DMS53 (cell line): ENCODE measurements around the gene CMPK1.
A peak's percentile ranks its signal among the peaks of the same experiment; 100 is the strongest.
"Not testable (repeated sequence)": the region's sequence is repeated elsewhere in the genome, so short reads cannot be mapped to it uniquely, and the experiment has no call there.

ENCODE experiments used
- DNase-seq: peaks from one replicate; lab custom pipeline; 2025; lab: John Stamatoyannopoulos, UW

CMPK1 gene

DNA sequence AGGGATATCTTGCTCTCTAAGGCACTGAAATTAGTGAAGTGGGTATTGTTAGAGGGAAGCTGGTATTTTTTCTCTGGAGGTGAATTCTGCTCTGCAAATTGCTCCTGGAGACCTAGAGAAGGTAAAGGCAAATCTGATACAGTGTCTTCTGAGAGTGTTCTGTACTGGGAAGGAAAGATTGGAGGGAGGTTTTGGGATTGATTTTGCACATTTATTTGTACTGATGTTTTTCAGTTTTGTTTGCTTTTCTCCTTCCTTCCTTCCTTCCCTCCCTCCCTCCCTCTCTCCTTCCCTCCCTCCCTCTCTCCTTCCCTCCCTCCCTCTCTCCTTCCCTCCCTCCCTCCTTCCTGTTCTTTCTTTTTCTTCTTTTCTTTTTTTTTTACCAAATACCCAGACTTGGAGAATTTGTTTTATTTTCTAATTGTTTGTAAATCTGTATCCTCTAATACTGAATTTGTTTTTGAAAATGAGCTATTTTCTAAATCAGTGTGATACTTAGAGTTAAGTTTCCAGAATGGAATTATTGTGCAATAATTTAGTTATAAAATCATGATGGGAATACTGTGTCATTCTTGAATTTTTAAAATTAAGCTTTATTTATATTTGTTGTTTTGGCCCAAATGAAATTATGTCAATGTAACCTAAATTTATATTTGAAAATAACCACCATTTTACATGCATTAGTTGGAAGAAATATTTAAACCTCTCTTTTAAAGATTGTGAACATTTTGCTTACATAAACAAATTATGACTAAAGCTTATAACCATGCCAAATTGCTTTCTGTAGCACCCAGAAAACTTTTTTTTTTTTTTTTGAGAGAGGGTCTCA, 4.9 kb downstream of the CMPK1 start:
- no peak for DNase-seq

DNA sequence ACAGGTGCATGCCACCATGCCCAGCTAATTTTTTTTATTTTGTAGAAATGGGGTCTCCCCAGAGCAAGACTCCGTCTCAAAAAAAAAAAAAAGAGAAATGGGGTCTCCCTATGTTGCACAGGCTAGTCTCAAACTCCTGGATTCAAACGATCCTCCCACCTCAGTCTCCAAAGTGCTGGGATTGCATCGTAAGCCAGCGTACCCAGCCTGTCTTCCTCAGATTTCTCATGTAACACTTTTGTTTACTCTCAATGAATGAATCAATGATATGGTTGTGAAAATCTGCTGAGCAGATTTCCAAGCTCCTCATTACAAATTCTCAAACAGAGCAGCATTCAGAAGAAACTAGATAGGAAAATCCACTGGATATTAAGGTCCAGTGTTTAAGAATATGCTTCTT, 6.6 kb downstream of the CMPK1 start:
- DNase-seq = no peak

DNA sequence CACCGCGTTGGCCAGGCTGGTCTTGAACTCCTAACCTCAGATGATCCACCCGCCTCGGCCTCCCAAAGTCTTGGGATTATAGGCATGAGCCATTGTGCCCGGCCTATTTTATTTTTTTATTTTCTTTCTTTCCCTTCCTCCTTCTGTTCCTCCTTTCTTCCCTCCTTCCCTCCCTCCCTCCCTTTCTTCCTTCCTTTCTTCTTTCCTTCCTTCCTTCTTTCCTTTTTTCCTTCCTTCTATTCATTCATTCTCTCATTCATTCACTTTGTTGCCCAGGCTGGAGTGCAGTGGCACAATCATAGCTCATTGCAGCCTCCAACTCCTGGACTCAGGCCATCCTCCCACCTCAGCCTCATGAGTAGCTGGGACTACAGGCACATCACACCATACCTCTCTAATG, 13.4 kb downstream of the CMPK1 start:
- DNase-seq = not testable (repeated sequence)

DNA sequence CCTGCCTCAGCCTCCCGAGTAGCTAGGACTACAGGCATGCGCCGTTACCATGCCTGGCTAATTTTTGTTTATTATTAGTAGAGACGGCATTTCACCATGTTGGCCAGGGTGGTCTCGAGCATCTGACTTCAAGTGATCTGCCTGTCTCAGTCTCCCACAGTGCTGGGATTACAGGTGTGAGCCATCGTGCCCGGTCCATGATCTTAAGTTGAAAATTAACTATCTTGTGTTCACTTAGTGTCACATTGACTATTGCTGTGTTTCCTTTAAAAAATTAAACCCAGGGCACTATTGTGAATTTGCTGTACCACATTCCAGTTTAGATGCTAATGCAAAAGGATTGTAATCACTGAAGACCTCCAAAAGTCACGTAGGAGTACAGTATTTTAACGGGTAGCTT, 14.1 kb downstream of the CMPK1 start:
- DNase-seq = no peak

DNA sequence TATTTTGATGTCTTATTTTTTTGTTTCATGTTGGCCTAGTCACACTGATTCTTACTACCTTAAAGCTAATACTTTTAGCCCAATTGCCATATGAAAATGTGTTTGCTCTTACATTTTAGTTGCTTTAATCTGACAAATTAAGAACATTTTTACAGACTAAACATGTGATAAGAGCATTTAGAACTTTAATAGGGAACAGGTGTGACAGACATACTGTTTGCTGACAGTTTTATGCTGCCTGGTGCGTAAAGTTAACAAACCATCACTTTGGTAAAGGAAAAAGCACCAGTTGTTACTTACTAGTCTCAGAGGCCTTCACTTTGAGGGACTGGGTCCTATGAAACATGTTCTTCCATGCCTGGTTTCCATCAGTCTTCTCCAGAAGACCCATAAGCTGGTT, 14.7 kb downstream of the CMPK1 start:
- DNase-seq = no peak

DNA sequence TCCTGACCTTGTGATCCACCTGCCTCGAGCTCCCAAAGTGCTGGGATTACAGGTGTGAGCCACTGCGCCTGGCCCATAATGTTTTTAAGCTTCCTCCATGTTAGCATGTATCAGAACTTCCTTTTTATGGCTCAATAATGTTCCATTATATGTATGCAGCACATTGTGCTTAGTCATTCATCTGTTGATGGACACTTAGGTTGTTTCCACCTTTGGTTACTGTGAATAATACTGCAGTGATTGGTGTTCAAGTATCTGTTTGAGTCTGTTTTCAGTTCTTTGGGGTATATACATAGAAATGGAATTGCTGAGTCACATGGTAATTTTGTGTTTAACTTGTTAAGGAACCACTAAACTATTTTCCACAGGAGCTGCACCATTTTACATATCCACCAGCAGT, 17.7 kb downstream of the CMPK1 start:
- peak; percentile 34 for DNase-seq

DNA sequence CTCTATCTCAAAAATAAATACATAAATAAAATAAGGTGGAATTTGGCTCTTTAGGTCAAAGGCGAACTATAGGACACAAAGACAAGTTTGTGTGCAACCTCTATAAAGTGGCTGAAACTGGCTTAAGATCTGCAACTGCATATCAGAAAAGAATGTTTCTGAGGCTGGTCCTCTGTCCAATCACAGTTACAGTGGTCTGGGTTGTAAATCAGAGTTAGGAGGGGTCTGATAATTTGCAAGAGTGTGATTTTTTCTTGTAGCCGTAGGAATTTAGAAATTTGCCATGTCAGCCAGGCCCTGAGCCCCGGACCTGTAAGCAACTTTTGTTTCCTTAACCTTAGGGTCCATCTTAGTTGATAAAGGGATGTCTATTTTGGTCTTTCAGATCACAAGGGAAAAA, 27.8 kb downstream of the CMPK1 start:
- DNase-seq = no peak

DNA sequence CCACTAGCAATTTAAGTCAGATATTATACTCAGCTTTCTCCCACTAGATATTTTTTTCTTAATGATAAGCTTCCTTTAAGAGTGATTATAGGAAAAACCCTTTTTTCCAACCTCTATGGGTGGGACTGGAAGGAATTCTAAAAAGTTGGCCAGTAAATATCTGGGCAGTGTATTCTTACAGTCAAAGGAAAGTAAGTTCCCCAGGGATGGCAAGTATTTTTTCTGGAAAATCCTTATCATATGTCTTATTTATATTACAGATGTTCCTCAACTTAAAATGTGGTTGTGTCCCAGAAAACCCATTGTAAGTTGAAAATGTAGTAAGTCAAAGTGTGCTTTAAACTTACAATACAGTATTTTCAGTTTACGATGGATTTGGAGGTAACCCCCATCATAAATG, 29.2 kb downstream of the CMPK1 start:
- DNase-seq = no peak

DNA sequence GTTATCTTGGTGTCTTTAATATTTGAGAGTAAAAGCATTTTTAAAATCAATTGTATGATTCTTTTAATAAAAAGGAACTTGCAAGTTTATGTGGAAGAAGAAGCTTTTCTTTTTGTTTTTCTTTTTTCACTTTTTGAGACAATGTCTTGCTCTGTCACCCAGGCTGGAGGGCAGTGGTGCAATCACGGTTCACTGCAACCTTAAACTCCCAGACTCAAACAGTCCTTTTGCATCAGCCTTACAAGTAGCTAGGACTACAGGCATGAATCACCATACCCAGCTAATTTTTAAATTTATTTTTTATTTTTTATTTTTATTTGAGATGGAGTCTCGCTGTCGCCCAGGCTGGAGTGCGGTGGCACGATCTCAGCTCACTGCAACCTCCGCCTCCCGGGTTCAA, 34.1 kb downstream of the CMPK1 start:
- DNase-seq = no peak

DNA sequence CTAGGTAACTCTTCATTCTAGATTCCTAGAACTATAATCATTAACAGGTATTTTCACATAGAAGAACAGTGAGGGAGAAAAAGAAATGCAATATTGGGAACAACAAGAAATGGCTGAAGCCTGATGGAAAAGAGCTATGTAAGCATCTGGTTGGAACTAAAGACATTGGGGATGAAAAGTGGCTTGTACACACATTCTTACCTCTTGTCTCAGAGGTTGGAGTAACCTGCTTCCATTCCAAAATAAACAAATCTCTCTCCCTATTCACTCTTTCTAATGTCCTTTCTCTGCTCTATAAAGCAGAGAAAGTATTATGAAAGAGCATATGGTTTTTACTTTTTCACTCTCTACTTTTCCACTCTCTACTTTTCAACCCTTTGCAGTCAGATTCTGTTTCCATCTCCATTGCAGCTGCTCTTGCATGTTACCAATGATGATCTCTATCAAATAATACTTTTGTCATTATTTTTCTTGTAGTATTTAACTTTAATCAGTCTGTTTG, 37.5 kb downstream of the CMPK1 start:
- DNase-seq = no peak

DNA sequence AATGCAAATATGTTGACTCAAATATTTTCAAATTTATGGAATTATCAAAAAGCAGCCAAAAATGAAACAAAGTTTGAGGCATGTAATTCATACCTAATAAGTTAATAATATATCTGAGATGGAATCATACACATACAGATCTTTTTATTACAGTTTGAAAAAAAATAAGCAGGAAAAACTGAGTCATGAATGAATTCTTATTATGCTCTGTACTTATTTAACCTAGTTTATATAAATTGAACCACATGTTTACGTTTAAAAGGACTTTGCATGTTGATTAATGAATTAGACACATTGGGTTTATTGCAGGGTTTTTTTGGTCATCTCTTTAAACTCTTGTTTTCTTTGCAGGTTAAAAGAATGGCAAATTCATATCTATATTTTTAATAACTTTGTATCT, 40.9 kb downstream of the CMPK1 start:
- DNase-seq = no peak

DNA sequence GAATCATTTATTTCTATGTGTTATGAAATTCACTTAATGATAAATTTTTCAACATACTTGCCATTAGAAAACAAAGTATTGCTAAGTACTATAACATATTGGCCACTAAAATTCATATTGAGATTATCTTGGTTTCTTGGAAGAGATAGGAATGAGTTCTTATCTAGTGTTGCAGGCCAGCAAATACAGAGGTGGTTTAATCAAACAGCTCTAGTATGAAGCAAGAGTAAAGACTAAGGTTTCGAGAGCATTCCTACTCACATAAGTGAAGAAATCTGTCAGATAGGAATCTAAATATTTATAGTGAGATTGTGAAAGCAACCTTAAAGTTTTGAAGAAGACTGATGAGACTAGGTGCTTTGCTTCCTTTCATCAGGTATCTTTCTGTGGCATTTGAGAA, 44.6 kb downstream of the CMPK1 start:
- no peak for DNase-seq

DNA sequence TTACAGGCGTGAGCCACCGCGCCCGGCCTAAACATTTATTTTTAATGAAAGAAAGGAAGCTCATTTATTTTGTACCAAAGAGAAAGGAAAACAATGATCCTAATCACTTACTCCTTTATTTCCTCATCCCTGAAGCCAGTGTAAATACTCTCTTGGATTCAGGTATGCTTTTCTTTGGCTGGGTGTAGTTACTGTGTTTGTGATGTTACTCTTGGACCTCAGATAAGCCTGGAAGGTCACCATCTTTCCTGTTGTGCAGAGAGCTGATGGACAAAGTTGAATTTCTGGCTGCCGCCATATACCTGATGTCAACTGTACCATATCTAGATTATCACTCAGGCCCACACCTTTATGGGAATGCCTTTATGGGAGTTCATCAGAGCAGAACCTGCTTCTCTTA, 47.1 kb downstream of the CMPK1 start:
- DNase-seq = no peak

DNA sequence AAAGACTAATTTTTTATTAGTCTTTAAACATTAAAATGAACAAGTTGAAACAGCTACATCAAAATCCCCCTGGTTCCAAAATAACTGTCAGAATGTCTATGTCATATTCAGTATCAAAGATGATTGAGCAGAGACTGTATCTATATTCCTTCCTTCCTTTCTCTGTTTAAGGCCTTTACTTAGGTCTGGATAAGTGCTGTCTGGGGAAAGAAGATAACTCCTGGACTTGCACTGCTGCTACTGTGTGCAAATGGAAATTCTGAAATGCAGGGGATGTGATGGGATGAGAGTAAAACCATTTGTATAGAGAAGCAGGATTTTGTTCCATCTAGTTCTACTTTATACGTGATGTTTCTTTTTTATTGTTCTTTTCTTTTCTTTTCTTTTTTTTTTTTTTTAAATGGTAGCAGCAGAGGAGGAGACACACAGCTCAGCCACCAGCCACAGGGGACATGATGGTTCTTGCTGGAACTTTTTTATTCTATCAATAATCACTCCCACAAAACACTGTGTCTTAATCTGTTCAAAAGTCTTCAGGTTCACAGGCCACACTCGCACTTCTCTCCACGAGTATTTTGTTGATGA, 48.9 kb downstream of the CMPK1 start:
- DNase-seq = no peak

DNA sequence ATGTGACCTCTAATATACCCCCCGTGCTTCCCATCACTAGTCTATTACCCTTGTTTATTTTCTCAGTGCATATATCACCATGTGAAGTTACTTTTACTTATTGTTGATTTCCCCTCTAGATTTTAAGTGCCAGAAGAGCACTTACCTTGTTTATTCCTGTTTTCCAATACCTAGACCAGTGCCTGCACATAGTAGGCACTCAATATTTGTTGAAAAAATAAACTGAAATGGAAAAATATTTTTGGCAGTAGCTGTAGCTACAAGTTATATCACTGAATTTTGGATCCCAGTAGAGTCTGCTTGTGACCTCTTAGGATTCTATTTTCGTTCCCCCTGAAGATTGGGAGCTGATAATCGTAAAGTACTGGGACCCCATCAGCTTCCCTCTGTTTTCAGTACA, 50.5 kb downstream of the CMPK1 start:
- no peak for DNase-seq

DNA sequence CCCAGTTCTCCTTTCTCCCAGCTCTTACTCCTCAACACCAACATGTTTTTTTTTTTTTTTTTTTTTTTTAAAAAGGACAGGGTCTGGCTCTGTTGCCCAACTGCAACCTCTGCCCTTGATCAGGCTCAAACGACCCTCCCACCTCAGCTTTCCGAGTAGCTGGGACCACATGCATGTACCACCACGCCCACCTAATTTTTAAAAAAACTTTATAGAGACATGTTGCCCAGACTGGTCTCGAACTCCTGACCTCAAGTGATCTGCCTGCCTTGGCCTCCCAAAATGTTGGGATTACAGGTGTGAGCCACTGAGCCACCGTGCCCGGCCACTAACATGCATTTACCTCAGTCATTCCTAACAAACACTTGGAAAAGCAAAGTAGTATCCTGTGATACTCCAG, 51.4 kb downstream of the CMPK1 start:
- DNase-seq = no peak

DNA sequence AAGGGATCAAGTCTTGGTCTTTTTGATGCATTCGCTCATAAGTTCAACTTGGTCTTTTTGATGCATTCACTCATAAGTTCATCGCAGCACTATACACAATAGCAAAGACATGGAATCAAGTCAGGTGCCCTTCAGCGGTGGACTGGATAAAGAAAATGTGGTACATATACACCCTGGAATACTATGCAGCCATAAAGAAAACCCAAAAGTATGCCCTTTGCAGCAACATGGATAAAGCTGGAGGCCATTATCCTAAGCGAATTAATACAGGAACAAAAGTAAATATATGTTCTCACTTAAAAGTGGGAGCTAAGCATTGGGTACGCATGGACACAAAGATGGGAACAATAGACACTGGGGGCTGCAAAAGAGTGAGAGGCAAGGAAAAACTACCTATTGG, 52.7 kb downstream of the CMPK1 start:
- no peak for DNase-seq

DNA sequence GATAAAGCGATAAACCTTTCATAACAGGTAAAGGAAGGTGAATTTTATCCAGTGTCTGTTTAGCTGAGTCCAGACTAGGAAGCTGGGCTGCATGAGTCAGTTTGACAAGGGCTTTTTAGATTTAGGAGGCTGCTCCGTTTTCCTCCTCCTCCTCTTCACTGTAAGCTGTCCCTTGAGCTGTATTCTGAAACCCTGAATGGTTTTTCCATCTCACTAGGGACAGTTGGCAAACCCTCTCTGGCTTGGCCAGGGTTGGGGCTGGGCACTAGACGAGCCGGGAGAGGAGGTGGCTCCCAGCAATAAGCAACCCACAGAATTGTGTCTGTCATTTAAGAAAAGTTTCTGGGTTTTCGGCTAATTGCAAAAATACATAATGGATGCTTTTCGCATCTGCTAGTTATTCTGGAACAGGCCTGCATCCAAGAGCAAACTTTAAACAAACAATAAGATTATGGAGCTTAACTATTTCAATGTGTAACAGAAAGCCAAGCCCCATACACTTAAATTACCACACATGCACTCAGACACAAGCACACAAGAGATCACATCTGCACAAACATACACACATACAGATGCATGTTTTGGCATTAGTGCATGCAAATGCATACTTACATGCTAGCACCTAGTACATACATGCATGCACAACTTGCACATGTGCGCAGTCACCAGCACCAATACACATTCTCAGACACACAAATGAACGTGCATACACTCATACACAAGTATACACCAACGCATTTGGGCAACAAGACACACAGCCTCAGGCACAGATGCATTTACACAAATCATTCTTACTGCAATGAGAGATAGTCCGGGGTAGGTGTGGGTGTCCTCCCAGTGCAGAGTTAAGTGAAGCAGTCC, 54.7 kb downstream of the CMPK1 start:
- DNase-seq = peak; percentile 40

DNA sequence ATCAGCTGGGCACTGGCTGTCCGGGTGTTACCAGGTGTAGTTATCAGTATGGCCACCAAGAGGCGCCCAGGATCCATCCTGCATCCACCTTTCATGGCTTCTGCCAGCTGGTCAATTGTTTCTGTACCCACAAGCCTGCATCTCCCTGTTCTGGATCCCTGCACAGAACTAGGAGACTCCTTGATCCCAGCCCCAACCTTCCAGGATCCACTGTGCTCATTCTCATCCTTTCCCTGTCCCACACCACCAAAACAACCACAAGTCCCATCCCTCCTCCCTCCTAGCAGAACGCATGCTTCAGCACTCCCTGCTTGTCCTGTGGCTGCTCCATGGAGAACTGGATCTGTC, 55.3 kb downstream of the CMPK1 start:
- DNase-seq = peak; percentile 90

DNA sequence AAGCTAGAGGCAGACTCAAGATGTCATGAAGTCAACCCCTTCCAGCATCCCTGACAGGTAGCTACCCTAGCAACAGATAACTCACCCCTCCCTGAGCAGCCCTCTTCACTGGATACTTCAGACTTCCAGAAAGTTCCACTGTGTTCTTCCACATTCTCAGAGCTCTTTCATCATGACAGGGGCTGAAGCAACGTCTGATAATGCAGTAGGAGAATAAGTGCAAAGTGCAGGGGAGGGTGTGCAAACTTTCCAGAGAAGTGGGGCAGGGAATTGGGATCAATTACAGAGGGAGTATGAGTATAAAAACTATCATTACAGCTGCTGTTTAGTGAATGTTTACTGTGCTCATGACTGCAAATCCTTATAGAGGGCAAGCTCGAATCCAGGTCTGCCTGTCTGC, 56.1 kb downstream of the CMPK1 start:
- no peak for DNase-seq

DNA sequence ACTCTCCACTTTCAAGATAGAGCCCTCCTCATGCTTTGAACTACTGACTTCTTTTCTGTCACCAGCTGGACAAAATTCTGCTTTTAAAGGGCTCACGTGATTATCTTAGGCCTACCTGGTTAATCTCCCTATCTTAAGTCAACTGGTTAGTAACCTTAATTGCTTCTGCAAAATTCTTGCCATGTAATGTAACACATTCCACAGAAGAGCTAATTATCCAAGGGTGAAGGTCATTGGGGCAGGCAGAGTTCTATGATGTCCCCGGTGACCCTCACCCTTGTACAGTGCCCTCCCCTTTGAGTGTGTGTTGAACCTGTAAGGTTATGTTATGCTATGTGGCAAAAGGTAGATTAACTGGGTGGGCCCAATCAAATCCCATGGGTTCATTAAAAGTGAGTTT, 57.3 kb downstream of the CMPK1 start:
- DNase-seq = no peak

DNA sequence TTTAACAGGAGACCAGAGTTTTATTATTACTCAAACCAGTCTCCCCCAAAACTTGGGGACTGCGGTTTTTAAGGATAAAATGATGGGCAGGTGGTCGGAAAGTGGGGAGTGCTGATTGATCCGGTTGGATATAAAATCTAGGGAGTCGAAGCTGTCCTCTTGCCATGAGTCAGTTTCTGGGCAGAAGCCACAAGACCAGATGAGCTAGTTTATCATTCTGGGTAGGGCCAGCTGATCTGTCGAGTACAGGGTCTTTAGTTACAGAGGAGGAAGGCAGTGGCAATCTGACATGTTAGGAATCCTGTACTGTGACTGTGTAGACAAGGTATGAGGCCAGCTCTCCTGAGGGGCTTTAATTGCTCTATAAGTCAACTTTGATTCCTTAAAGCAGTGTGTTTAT, 59.6 kb downstream of the CMPK1 start:
- DNase-seq = no peak

DNA sequence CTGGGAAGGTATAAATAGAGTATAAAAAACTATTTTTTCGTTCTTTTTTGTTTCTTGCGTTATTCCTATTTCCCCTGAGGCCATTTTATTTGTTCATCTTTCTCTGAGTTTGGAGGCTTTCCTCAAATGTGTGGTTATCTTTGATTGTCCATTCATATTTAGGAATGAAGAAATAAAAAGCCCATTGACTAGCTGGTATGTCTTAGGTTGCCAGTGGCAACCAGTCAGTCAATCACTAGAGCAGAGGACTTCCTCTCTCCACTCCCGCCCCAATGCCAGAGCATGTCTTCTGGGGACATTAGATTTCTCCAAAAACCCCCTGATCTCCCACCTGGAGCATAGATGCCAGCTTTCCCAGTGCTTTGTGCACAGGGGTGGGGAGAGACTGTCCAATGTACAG, 61.8 kb downstream of the CMPK1 start:
- DNase-seq = no peak
